Measurements from ENCODE around the gene VSIG8. TPM values are rescaled to one million over a fixed set of nuclear protein-coding genes. Genes with fewer than 3 reads are reported as not detected.

Gene VSIG8
- total and polyA plus RNA-seq, 2 donors (not counting 1 experiment from before 2014, with no cell fraction given): not detected

DNA sequence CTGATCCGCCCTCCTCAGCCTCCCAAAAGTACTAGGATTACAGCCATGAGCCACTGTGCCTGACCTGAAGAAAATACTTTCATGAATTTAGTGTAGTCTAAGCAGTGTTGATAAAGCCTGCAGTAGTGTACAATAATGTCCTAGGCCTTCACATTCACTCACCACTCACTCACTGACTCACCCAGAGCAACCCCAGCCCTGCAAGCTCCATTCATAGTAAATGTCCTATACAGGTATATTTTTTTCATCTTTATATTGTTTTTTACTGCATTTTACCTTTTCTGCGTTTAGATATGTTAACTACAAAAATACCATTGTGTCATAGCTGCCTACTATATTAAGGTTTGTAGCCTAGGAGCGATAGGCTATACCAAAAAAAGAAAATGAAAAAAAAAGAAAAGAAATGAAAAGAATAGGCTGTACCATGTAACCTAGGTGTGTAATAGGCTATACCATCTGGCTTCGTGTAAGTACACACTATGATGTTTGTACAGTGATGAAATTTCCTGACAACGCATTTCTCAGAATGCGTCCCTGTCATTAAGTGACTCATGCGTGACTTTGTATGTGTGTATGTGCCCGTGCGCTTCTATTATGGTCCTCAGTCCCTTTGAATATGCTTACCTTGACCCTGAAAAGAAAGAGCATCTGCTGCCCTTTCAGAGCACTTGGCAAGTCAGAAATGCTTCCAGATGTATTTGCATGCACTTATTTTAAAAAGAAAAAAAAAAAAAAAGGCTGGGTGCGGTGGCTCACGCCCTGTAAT lies 45.0 kb downstream of the VSIG8 start:
- H3K9me3 ChIP-seq (ENCODE audit: control extremely low read depth in 1 of 3, control insufficient read depth in 2 of 3, insufficient read depth in 1 of 3, low read length in 2 of 3): no peaks in the 10 kb centered on the region
- H2AFZ ChIP-seq (ENCODE audit: insufficient read depth, low read depth, low read length, poor library complexity, severe bottlenecking): no peak overlapping the region
- WGBS (ENCODE audit: insufficient coverage): 80% methylated on average over 2 of the region's 11 CpGs
- DNase-seq: no peak
- no peaks in the 10 kb centered on the region for H4K20me1 ChIP-seq (ENCODE audit: control insufficient read depth, insufficient read depth, low read length, poor library complexity, severe bottlenecking)
- H3K4me3 ChIP-seq (ENCODE audit: control extremely low read depth in 1 of 5, extremely low read depth in 1 of 5, insufficient read depth in 1 of 5, low read depth in 2 of 5, low read length in 4 of 5): no peak overlapping the region
- H3K79me2 ChIP-seq (ENCODE audit: control insufficient read depth, insufficient read depth, low read length): no peaks in the 10 kb centered on the region
- H3K27me3 Mint-ChIP-seq: peaks cover 38% of the 10 kb centered on the region
- no peaks in the 10 kb centered on the region for H3K4me1 ChIP-seq (ENCODE audit: control insufficient read depth in 2 of 2, insufficient read depth in 2 of 2, low read length in 2 of 2)
- no peak overlapping the region for H3K9ac ChIP-seq (ENCODE audit: low read length)
- no peak overlapping the region for H3K27ac ChIP-seq (ENCODE audit: low read length in 2 of 2)
- H3K4me2 ChIP-seq (replicated peaks; ENCODE audit: low read depth, low read length, poor library complexity, severe bottlenecking): no peak overlapping the region
- H3K27ac Mint-ChIP-seq: no peak overlapping the region
- POLR2A ChIA-PET: interaction anchor here (0.6 kb wide), 1 partner anchor 40 kb away, joined by 3 read pairs; no protein-coding TSS in a partner anchor
- H3K9me3 Mint-ChIP-seq (ENCODE audit: insufficient read depth): no peaks in the 10 kb centered on the region
- no peak overlapping the region for H3K4me3 Mint-ChIP-seq
- intact Hi-C loops (cut with micrococcal nuclease): no loop called here
- peaks cover 0 to 6% (median 0%) of the 10 kb centered on the region in 4 experiments for H3K27me3 ChIP-seq (replicated peaks in 1 of 4; ENCODE audit: control extremely low read depth in 1 of 4, control insufficient read depth in 3 of 4, insufficient read depth in 4 of 4, low read length in 3 of 4)
- H3K4me1 Mint-ChIP-seq: no peaks in the 10 kb centered on the region
- no peak for TF ChIP-seq EZH2 (IDR thresholded peaks at IDR 0.05; ENCODE audit: borderline replicate concordance, insufficient read depth, low read depth, low read length, poor library complexity, severe bottlenecking)
- TF ChIP-seq, protein P1, sequence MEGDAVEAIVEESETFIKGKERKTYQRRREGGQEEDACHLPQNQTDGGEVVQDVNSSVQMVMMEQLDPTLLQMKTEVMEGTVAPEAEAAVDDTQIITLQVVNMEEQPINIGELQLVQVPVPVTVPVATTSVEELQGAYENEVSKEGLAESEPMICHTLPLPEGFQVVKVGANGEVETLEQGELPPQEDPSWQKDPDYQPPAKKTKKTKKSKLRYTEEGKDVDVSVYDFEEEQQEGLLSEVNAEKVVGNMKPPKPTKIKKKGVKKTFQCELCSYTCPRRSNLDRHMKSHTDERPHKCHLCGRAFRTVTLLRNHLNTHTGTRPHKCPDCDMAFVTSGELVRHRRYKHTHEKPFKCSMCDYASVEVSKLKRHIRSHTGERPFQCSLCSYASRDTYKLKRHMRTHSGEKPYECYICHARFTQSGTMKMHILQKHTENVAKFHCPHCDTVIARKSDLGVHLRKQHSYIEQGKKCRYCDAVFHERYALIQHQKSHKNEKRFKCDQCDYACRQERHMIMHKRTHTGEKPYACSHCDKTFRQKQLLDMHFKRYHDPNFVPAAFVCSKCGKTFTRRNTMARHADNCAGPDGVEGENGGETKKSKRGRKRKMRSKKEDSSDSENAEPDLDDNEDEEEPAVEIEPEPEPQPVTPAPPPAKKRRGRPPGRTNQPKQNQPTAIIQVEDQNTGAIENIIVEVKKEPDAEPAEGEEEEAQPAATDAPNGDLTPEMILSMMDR (IDR thresholded peaks at IDR 0.05): no peak
- CTCF ChIA-PET: interaction anchor here (0.7 to 1.3 kb wide), 2 partner anchors 190 to 255 kb away, joined by 3 read pairs; no protein-coding TSS in a partner anchor
- no peaks in the 10 kb centered on the region for H3K36me3 ChIP-seq (replicated peaks in 1 of 2; ENCODE audit: control extremely low read depth in 1 of 2, control insufficient read depth in 1 of 2, extremely low read depth in 1 of 2, insufficient read depth in 2 of 2, low read length in 1 of 2)
- ATAC-seq (ENCODE audit: low read depth): no peak

DNA sequence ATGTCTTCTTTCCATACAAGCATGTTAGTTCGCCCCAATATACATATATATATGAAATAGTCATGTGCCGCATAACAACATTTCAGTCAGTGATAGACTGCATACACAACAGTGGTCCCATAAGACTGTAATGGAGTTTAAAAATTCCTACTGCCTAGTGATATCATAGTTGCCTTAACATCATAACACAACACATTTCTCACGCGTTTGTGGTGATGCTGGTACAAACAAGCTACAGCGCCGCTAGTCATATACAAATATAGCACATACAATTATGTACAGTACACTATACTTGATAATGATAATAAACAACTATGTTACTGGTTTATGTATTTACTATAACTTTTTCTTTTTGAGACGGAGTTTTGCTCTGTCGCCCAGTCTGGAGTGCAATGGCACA lies 46.5 kb downstream of the VSIG8 start:
- Mint-ChIP-seq H3K27me3 (peaks cover 39% of the 10 kb centered on the region), H3K4me3 (no peak overlapping the region), H3K27ac (no peak overlapping the region), H3K9me3 (ENCODE audit: insufficient read depth) (no peaks in the 10 kb centered on the region), H3K4me1 (no peaks in the 10 kb centered on the region)
- Histone ChIP-seq H3K4me3 (ENCODE audit: control extremely low read depth in 1 of 5, extremely low read depth in 1 of 5, insufficient read depth in 1 of 5, low read depth in 2 of 5, low read length in 4 of 5) (no peak overlapping the region), H2AFZ (ENCODE audit: insufficient read depth, low read depth, low read length, poor library complexity, severe bottlenecking) (no peak overlapping the region), H3K36me3 (replicated peaks in 1 of 2; ENCODE audit: control extremely low read depth in 1 of 2, control insufficient read depth in 1 of 2, extremely low read depth in 1 of 2, insufficient read depth in 2 of 2, low read length in 1 of 2) (no peaks in the 10 kb centered on the region), H3K79me2 (ENCODE audit: control insufficient read depth, insufficient read depth, low read length) (no peaks in the 10 kb centered on the region), H3K4me2 (replicated peaks; ENCODE audit: low read depth, low read length, poor library complexity, severe bottlenecking) (no peak overlapping the region), H3K9me3 (ENCODE audit: control extremely low read depth in 1 of 3, control insufficient read depth in 2 of 3, insufficient read depth in 1 of 3, low read length in 2 of 3) (no peaks in the 10 kb centered on the region), H3K9ac (ENCODE audit: low read length) (no peak overlapping the region), H3K27me3 (replicated peaks in 1 of 4; ENCODE audit: control extremely low read depth in 1 of 4, control insufficient read depth in 3 of 4, insufficient read depth in 4 of 4, low read length in 3 of 4) (peaks cover 0 to 11% (median 2%) of the 10 kb centered on the region in 4 experiments), H3K27ac (ENCODE audit: low read length in 2 of 2) (no peak overlapping the region), H4K20me1 (ENCODE audit: control insufficient read depth, insufficient read depth, low read length, poor library complexity, severe bottlenecking) (no peaks in the 10 kb centered on the region), H3K4me1 (ENCODE audit: control insufficient read depth in 2 of 2, insufficient read depth in 2 of 2, low read length in 2 of 2) (no peaks in the 10 kb centered on the region)
- DNase-seq (no peak), ATAC-seq (ENCODE audit: low read depth) (no peak)
- POLR2A ChIA-PET: no interaction called here
- TF ChIP-seq EZH2 (IDR thresholded peaks at IDR 0.05; ENCODE audit: borderline replicate concordance, insufficient read depth, low read depth, low read length, poor library complexity, severe bottlenecking): no peak
- TF ChIP-seq, protein P1 (IDR thresholded peaks at IDR 0.05): no peak
- intact Hi-C loops (cut with micrococcal nuclease): no loop called here
- WGBS (ENCODE audit: insufficient coverage): 100% methylated on average over 1 of the region's 8 CpGs
- CTCF ChIA-PET: interaction anchor here (0.9 to 1.3 kb wide), 2 partner anchors 17 to 192 kb away, joined by 3 to 4 read pairs; no protein-coding TSS in a partner anchor
